SIG-M5 treated with dmso at 0.1 percent for 504 hours (cell line): Measurements from ENCODE around the gene AFF4.
A peak's percentile ranks its signal among the peaks of the same experiment; 100 is the strongest.
"Not testable (repeated sequence)": the region's sequence is repeated elsewhere in the genome, so short reads cannot be mapped to it uniquely, and the experiment has no call there.

Experiments
- DNase-seq: peaks from one replicate; lab custom pipeline; 2025; ENCODE audit not compliant: unreplicated experiment; lab: John Stamatoyannopoulos, UW

The AFF4 gene

GRCh38 chr5:132854992-132855391, 108.4 kb downstream of the AFF4 start:
- not testable (repeated sequence) for DNase-seq

- no peak for DNase-seq
Measured at GRCh38 chr5:132854301-132854700, 109.1 kb downstream of the AFF4 start.

- DNase-seq: no peak
Measured at GRCh38 chr5:132853790-132854189, 109.6 kb downstream of the AFF4 start.

- no peak for DNase-seq
Measured at GRCh38 chr5:132853323-132853722, 110.1 kb downstream of the AFF4 start.

GRCh38 chr5:132850066-132850465, 113.4 kb downstream of the AFF4 start:
- no peak for DNase-seq

GRCh38 chr5:132849347-132849746, 114.1 kb downstream of the AFF4 start:
- DNase-seq: no peak

GRCh38 chr5:132848270-132848669, 115.2 kb downstream of the AFF4 start:
- no peak for DNase-seq

- DNase-seq: peak; percentile 31
Measured at GRCh38 chr5:132841305-132841704, 122.1 kb downstream of the AFF4 start.

GRCh38 chr5:132840896-132841295, 122.5 kb downstream of the AFF4 start:
- no peak for DNase-seq

GRCh38 chr5:132840313-132840712, 123.1 kb downstream of the AFF4 start:
- no peak for DNase-seq

- DNase-seq: peak; percentile 31
Measured at GRCh38 chr5:132839426-132840301, 123.8 kb downstream of the AFF4 start.

- DNase-seq: no peak
Measured at GRCh38 chr5:132838516-132839282, 124.7 kb downstream of the AFF4 start.

- DNase-seq: no peak
Measured at GRCh38 chr5:132837868-132838267, 125.6 kb downstream of the AFF4 start.

GRCh38 chr5:132836852-132837251, 126.6 kb downstream of the AFF4 start:
- no peak for DNase-seq

GRCh38 chr5:132834057-132834456, 129.4 kb downstream of the AFF4 start:
- DNase-seq: no peak

GRCh38 chr5:132832612-132833011, 130.8 kb downstream of the AFF4 start:
- DNase-seq: no peak

GRCh38 chr5:132831095-132831860, 132.2 kb downstream of the AFF4 start:
- no peak for DNase-seq

GRCh38 chr5:132830436-132831094, 132.9 kb downstream of the AFF4 start, which contains the start of gene SHROOM1:
TSS of gene SHROOM1 (minus strand) at chr5:132830647. CDS start at chr5:132826140, 4,507 bp downstream.
- no peak for DNase-seq

- DNase-seq: peak; percentile 73
Measured at GRCh38 chr5:132829742-132830435, 133.5 kb downstream of the AFF4 start.

GRCh38 chr5:132828846-132829494, 134.5 kb downstream of the AFF4 start:
- DNase-seq: no peak
